ENCODE data around the gene MED31. TPM values are rescaled to one million over a fixed set of nuclear protein-coding genes. Genes with fewer than 3 reads are reported as not detected.

The MED31 gene
- total RNA-seq, 1 donor from 2014 or later = 23.9 TPM

- no peak for DNase-seq (ENCODE audit: low read depth)
- TF ChIP-seq CTCF (conservative IDR thresholded peaks at IDR 0.05; ENCODE audit: low read depth, low read length) = no peak
- H3K4me3 ChIP-seq (ENCODE audit: low read depth, low read length) = no peak overlapping the region
Measured at GRCh38 chr17:6677946-6678345, 26.5 kb upstream of the MED31 start.

GRCh38 chr17:6677158-6677831 is 25.9 kb upstream of the MED31 start:
- DNase-seq (ENCODE audit: low read depth) = no peak
- H3K4me3 ChIP-seq (ENCODE audit: low read depth, low read length) = no peak overlapping the region
- no peak for TF ChIP-seq CTCF (conservative IDR thresholded peaks at IDR 0.05; ENCODE audit: low read depth, low read length)

DNA sequence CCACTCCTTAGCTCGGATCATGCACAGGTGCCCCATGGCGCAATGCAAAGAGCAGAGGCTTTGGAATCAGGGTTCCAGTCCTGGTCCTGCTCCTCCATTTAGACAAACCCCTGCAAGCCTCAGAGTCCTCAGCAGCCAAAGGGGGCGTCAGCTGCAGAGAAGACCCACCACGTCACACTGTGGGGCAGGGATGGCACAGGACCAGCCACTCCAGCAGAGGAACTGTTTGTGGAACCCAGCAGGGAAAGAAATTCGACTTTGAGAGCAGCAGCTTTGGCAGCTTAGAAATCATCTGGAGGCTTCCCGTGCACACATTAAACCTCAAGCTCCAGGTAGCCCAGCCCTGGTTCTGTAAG is 25.4 kb upstream of the MED31 start:
- H3K4me3 ChIP-seq (ENCODE audit: low read depth, low read length) = no peak overlapping the region
- no peak for DNase-seq (ENCODE audit: low read depth)
- no peak for TF ChIP-seq CTCF (conservative IDR thresholded peaks at IDR 0.05; ENCODE audit: low read depth, low read length)

- no peak for TF ChIP-seq CTCF (conservative IDR thresholded peaks at IDR 0.05; ENCODE audit: low read depth, low read length)
- H3K4me3 ChIP-seq (ENCODE audit: low read depth, low read length) = no peak overlapping the region
- no peak for DNase-seq (ENCODE audit: low read depth)
Measured at GRCh38 chr17:6675201-6675825, 23.9 kb upstream of the MED31 start.

DNA sequence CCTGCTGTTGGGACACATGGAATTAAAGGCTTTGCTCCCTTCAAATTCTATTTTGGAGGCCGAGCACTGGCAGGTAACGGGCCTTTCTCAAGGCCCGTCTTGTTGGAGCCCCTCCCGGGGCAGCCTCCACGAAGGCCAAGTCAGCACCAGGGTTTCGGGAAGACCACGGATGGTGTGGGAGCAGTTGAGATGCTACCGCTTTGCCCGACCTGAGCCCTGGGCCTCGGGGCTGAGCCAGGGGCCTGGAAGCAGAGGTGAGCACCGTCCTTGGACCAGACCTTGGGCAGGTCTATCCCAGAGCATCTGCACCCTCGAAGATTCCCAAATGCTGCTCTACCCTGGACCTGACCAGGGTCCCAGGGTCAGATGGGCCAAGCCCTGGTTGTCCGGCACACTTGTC is 23.2 kb upstream of the MED31 start:
- DNase-seq (ENCODE audit: low read depth) = no peak
- H3K4me3 ChIP-seq (ENCODE audit: low read depth, low read length) = no peak overlapping the region
- no peak for TF ChIP-seq CTCF (conservative IDR thresholded peaks at IDR 0.05; ENCODE audit: low read depth, low read length)

GRCh38 chr17:6671431-6671830 is 20.0 kb upstream of the MED31 start:
- no peak for TF ChIP-seq CTCF (conservative IDR thresholded peaks at IDR 0.05; ENCODE audit: low read depth, low read length)
- no peak for DNase-seq (ENCODE audit: low read depth)
- H3K4me3 ChIP-seq (ENCODE audit: low read depth, low read length) = no peak overlapping the region

GRCh38 chr17:6670999-6671398 is 19.6 kb upstream of the MED31 start:
- no peak for DNase-seq (ENCODE audit: low read depth)
- TF ChIP-seq CTCF (conservative IDR thresholded peaks at IDR 0.05; ENCODE audit: low read depth, low read length) = no peak

More at GRCh38 chr17:6670999-6671398, 19.6 kb upstream of the MED31 start:
- H3K4me3 ChIP-seq (ENCODE audit: low read depth, low read length) = no peak overlapping the region

All from epithelial cell of proximal tubule (primary cell).